Measurements from ENCODE around the gene NGRN. TPM values are rescaled to one million over a fixed set of nuclear protein-coding genes. Genes with fewer than 3 reads are reported as not detected.
"Not testable (repeated sequence)": the region's sequence is repeated elsewhere in the genome, so short reads cannot be mapped to it uniquely, and the experiment has no call there.

The NGRN gene
- polyA plus RNA-seq, 1 donor from 2014 or later: 466 TPM

- Histone ChIP-seq H3K79me2 (replicated peaks; ENCODE audit: insufficient read depth, low read length) (no peaks in the 10 kb centered on the region), H3F3A (ENCODE audit: insufficient read depth, low read length, poor library complexity, severe bottlenecking) (no peaks in the 10 kb centered on the region), H3K4me3 (ENCODE audit: low read length) (no peak overlapping the region), H3K4me2 (ENCODE audit: low read length) (no peak overlapping the region), H3K9ac (ENCODE audit: low read length) (no peak overlapping the region), H3K9me3 (ENCODE audit: low read length) (no peaks in the 10 kb centered on the region), H3K27ac (ENCODE audit: low read length) (no peak overlapping the region), H3K36me3 (ENCODE audit: insufficient read depth, low read length) (no peaks in the 10 kb centered on the region), H3K9me2 (ENCODE audit: insufficient read depth, low read length) (no peaks in the 10 kb centered on the region), H3K27me3 (ENCODE audit: insufficient read depth, low read depth, low read length) (no peaks in the 10 kb centered on the region), H2AFZ (ENCODE audit: low read depth, low read length) (no peak overlapping the region), H4K20me1 (ENCODE audit: insufficient read depth) (no peaks in the 10 kb centered on the region)
- TF ChIP-seq POLR2AphosphoS5 (IDR thresholded peaks at IDR 0.05) (no peak), SMC3 (conservative IDR thresholded peaks at IDR 0.05; ENCODE audit: poor library complexity) (no peak), EP300 (conservative IDR thresholded peaks at IDR 0.05; ENCODE audit: poor library complexity, severe bottlenecking) (no peak)
Observed at GRCh38 chr15:90295270-90295648, 29.8 kb downstream of the NGRN start.

- not testable (repeated sequence) for H3K9me2 ChIP-seq (ENCODE audit: insufficient read depth, low read length); H3K4me3 ChIP-seq (ENCODE audit: low read length); H3K36me3 ChIP-seq (ENCODE audit: insufficient read depth, low read length); H3K79me2 ChIP-seq (replicated peaks; ENCODE audit: insufficient read depth, low read length); H3K9ac ChIP-seq (ENCODE audit: low read length); H3K27me3 ChIP-seq (ENCODE audit: insufficient read depth, low read depth, low read length); H3F3A ChIP-seq (ENCODE audit: insufficient read depth, low read length, poor library complexity, severe bottlenecking); H3K4me2 ChIP-seq (ENCODE audit: low read length); H2AFZ ChIP-seq (ENCODE audit: low read depth, low read length); H4K20me1 ChIP-seq (ENCODE audit: insufficient read depth); H3K27ac ChIP-seq (ENCODE audit: low read length); H3K9me3 ChIP-seq (ENCODE audit: low read length)
Observed at GRCh38 chr15:90296316-90296884, 30.9 kb downstream of the NGRN start.

DNA sequence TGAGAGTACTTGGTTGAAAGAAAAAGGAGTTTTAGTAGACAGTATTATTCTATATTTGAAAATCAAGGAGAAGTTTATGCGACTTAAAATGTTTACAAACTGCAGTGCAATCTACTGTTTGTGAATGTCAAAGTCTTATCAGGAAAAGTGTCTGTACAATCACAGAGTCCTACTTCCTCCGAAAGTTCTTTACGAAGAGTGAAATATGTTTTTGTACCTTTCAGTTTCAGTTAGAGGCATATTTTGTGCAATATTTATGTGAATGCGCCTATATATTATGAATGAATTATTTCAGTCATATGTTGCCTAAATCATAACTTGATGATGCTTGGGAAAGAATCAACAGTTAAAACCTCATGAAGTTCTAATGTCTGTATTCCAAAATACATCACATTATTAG, 31.5 kb downstream of the NGRN start:
- TF ChIP-seq RAD21 (conservative IDR thresholded peaks at IDR 0.05) (no peak), CTCF (IDR thresholded peaks at IDR 0.05; ENCODE audit: poor library complexity, severe bottlenecking) (no peak), POLR2AphosphoS5 (IDR thresholded peaks at IDR 0.05) (no peak), EP300 (conservative IDR thresholded peaks at IDR 0.05; ENCODE audit: poor library complexity, severe bottlenecking) (no peak), SMC3 (conservative IDR thresholded peaks at IDR 0.05; ENCODE audit: poor library complexity) (no peak)
- Histone ChIP-seq H3K27me3 (ENCODE audit: insufficient read depth, low read depth, low read length) (no peaks in the 10 kb centered on the region), H3K79me2 (replicated peaks; ENCODE audit: insufficient read depth, low read length) (no peaks in the 10 kb centered on the region), H3K4me3 (ENCODE audit: low read length) (no peak overlapping the region), H3K9me2 (ENCODE audit: insufficient read depth, low read length) (no peaks in the 10 kb centered on the region), H3K27ac (ENCODE audit: low read length) (no peak overlapping the region), H2AFZ (ENCODE audit: low read depth, low read length) (no peak overlapping the region), H3F3A (ENCODE audit: insufficient read depth, low read length, poor library complexity, severe bottlenecking) (no peaks in the 10 kb centered on the region), H4K20me1 (ENCODE audit: insufficient read depth) (no peaks in the 10 kb centered on the region), H3K36me3 (ENCODE audit: insufficient read depth, low read length) (no peaks in the 10 kb centered on the region), H3K9ac (ENCODE audit: low read length) (no peak overlapping the region), H3K4me2 (ENCODE audit: low read length) (no peak overlapping the region), H3K9me3 (ENCODE audit: low read length) (no peaks in the 10 kb centered on the region)

- H2AFZ ChIP-seq (ENCODE audit: low read depth, low read length): no peak overlapping the region
Observed at GRCh38 chr15:90300541-90300940, 35.1 kb downstream of the NGRN start.

More at GRCh38 chr15:90300541-90300940, 35.1 kb downstream of the NGRN start:
- no peaks in the 10 kb centered on the region for H4K20me1 ChIP-seq (ENCODE audit: insufficient read depth)
- no peaks in the 10 kb centered on the region for H3K9me2 ChIP-seq (ENCODE audit: insufficient read depth, low read length)
- H3F3A ChIP-seq (ENCODE audit: insufficient read depth, low read length, poor library complexity, severe bottlenecking): no peaks in the 10 kb centered on the region
- no peaks in the 10 kb centered on the region for H3K79me2 ChIP-seq (replicated peaks; ENCODE audit: insufficient read depth, low read length)
- H3K9me3 ChIP-seq (ENCODE audit: low read length): no peaks in the 10 kb centered on the region
- no peaks in the 10 kb centered on the region for H3K36me3 ChIP-seq (ENCODE audit: insufficient read depth, low read length)
- H3K4me3 ChIP-seq (ENCODE audit: low read length): no peak overlapping the region
- H3K9ac ChIP-seq (ENCODE audit: low read length): no peak overlapping the region
- H3K4me2 ChIP-seq (ENCODE audit: low read length): no peak overlapping the region
- H3K27ac ChIP-seq (ENCODE audit: low read length): no peak overlapping the region
- TF ChIP-seq EZH2 (IDR thresholded peaks at IDR 0.05; ENCODE audit: borderline replicate concordance, insufficient read depth, low read length, poor library complexity, severe bottlenecking) (no peak), POLR2AphosphoS5 (IDR thresholded peaks at IDR 0.05) (no peak), CTCF (IDR thresholded peaks at IDR 0.05; ENCODE audit: poor library complexity, severe bottlenecking) (no peak), SMC3 (conservative IDR thresholded peaks at IDR 0.05; ENCODE audit: poor library complexity) (no peak), TAF1 (IDR thresholded peaks at IDR 0.05; ENCODE audit: low read depth) (no peak), EP300 (conservative IDR thresholded peaks at IDR 0.05; ENCODE audit: poor library complexity, severe bottlenecking) (no peak), MXI1 (conservative IDR thresholded peaks at IDR 0.05; ENCODE audit: poor library complexity, severe bottlenecking) (no peak), RAD21 (conservative IDR thresholded peaks at IDR 0.05) (no peak), REST (IDR thresholded peaks at IDR 0.05; ENCODE audit: borderline replicate concordance) (no peak)
- no peaks in the 10 kb centered on the region for H3K27me3 ChIP-seq (ENCODE audit: insufficient read depth, low read depth, low read length)
